ENCODE results near the gene CCDC7. TPM values are rescaled to one million over a fixed set of nuclear protein-coding genes. Genes with fewer than 3 reads are reported as not detected.
A peak's percentile ranks its signal among the peaks of the same experiment; 100 is the strongest.

Gene CCDC7
- total and polyA plus RNA-seq, 5 experiments from 2014 or later = 8.9 to 94.5 (median 26.0) TPM

GRCh38 chr10:32854435-32854834 is 408.5 kb downstream of the CCDC7 start:
- DNase-seq = no peak
- H3K9me3 Mint-ChIP-seq = peaks cover 0 to 19% (median 2%) of the 10 kb centered on the region in 9 donors
- peaks cover 4 to 19% (median 7%) of the 10 kb centered on the region in 3 donors for H3K36me3 Mint-ChIP-seq
- no peak for ATAC-seq
- H3K4me3 Mint-ChIP-seq = no peak overlapping the region
- no peaks in the 10 kb centered on the region for H3K27me3 Mint-ChIP-seq
- H3K4me1 Mint-ChIP-seq = peaks cover 0 to 2% (median under 1%) of the 10 kb centered on the region in 4 donors
- no peak overlapping the region for H3K27ac Mint-ChIP-seq
- POLR2A ChIA-PET = no interaction called here

GRCh38 chr10:32865170-32865569 is 419.2 kb downstream of the CCDC7 start:
- Mint-ChIP-seq H3K36me3 (peaks cover 0 to 6% (median 0%) of the 10 kb centered on the region in 3 donors), H3K4me3 (no peak overlapping the region), H3K27ac (no peak overlapping the region), H3K9me3 (peaks cover 0 to 11% (median 3%) of the 10 kb centered on the region in 9 donors), H3K4me1 (no peaks in the 10 kb centered on the region), H3K27me3 (no peaks in the 10 kb centered on the region)
- no peak for DNase-seq
- POLR2A ChIA-PET = interaction anchor here (0.9 kb wide), 1 partner anchor 486 kb away, joined by 3 read pairs; no protein-coding TSS in a partner anchor
- ATAC-seq = no peak

GRCh38 chr10:32877915-32878314 is 432.0 kb downstream of the CCDC7 start:
- DNase-seq (no peak), ATAC-seq (no peak)
- H3K4me3 Mint-ChIP-seq = no peak overlapping the region
- H3K27ac Mint-ChIP-seq = no peak overlapping the region
- no peaks in the 10 kb centered on the region for H3K4me1 Mint-ChIP-seq
- H3K36me3 Mint-ChIP-seq = peaks cover 3 to 12% (median 8%) of the 10 kb centered on the region in 3 donors
- peaks cover 0 to 11% (median 2%) of the 10 kb centered on the region in 9 donors for H3K9me3 Mint-ChIP-seq
- peaks cover 0 to 2% (median 0%) of the 10 kb centered on the region in 5 donors for H3K27me3 Mint-ChIP-seq
- POLR2A ChIA-PET = no interaction called here

GRCh38 chr10:32878646-32879045 is 432.7 kb downstream of the CCDC7 start:
- H3K36me3 Mint-ChIP-seq = peaks cover under 1 to 11% (median 3%) of the 10 kb centered on the region in 3 donors
- no peak overlapping the region for H3K4me3 Mint-ChIP-seq
- H3K27me3 Mint-ChIP-seq = peaks cover 0 to 2% (median 0%) of the 10 kb centered on the region in 5 donors
- POLR2A ChIA-PET = no interaction called here
- peaks cover 0 to 4% (median 0%) of the 10 kb centered on the region in 9 donors for H3K9me3 Mint-ChIP-seq
- no peaks in the 10 kb centered on the region for H3K4me1 Mint-ChIP-seq
- DNase-seq (no peak), ATAC-seq (no peak)
- no peak overlapping the region for H3K27ac Mint-ChIP-seq

GRCh38 chr10:32882076-32882475 is 436.1 kb downstream of the CCDC7 start:
- H3K27me3 Mint-ChIP-seq = peaks cover 0 to 2% (median 0%) of the 10 kb centered on the region in 5 donors
- no peak for ATAC-seq
- H3K4me3 Mint-ChIP-seq = no peak overlapping the region
- POLR2A ChIA-PET = no interaction called here
- no peak overlapping the region for H3K27ac Mint-ChIP-seq
- H3K36me3 Mint-ChIP-seq = peaks cover 0 to 7% (median 0%) of the 10 kb centered on the region in 3 donors
- no peaks in the 10 kb centered on the region for H3K4me1 Mint-ChIP-seq
- no peak for DNase-seq
- no peaks in the 10 kb centered on the region for H3K9me3 Mint-ChIP-seq

- DNase-seq (peak in 1 of 10 donors; percentile 53), ATAC-seq (no peak)
- Mint-ChIP-seq H3K36me3 (peaks cover 0 to 2% (median 0%) of the 10 kb centered on the region in 3 donors), H3K9me3 (no peaks in the 10 kb centered on the region), H3K4me1 (peaks cover 0 to 6% (median 5%) of the 10 kb centered on the region in 4 donors), H3K27me3 (no peaks in the 10 kb centered on the region), H3K27ac (no peak overlapping the region), H3K4me3 (no peak overlapping the region)
- POLR2A ChIA-PET = no interaction called here
Measured at GRCh38 chr10:32887481-32887880, 441.5 kb downstream of the CCDC7 start.

GRCh38 chr10:32888161-32888927 is 442.4 kb downstream of the CCDC7 start:
- Mint-ChIP-seq H3K36me3 (peaks cover 0 to 2% (median 0%) of the 10 kb centered on the region in 3 donors), H3K27me3 (no peaks in the 10 kb centered on the region), H3K27ac (no peak overlapping the region), H3K9me3 (no peaks in the 10 kb centered on the region), H3K4me3 (no peak overlapping the region), H3K4me1 (peaks cover 0 to 6% (median 5%) of the 10 kb centered on the region in 4 donors)
- DNase-seq = no peak
- POLR2A ChIA-PET = no interaction called here
- ATAC-seq = no peak

- Mint-ChIP-seq H3K4me3 (no peak overlapping the region), H3K27ac (no peak overlapping the region), H3K4me1 (peaks cover 0 to 6% (median 5%) of the 10 kb centered on the region in 4 donors), H3K9me3 (no peaks in the 10 kb centered on the region), H3K36me3 (peaks cover 0 to 2% (median 0%) of the 10 kb centered on the region in 3 donors), H3K27me3 (no peaks in the 10 kb centered on the region)
- POLR2A ChIA-PET = no interaction called here
- no peak for DNase-seq
- no peak for ATAC-seq
Measured at GRCh38 chr10:32889631-32890212, 443.8 kb downstream of the CCDC7 start.

GRCh38 chr10:32890444-32890843 is 444.5 kb downstream of the CCDC7 start:
- no peaks in the 10 kb centered on the region for H3K9me3 Mint-ChIP-seq
- H3K36me3 Mint-ChIP-seq = peaks cover 0 to 2% (median 0%) of the 10 kb centered on the region in 3 donors
- no peaks in the 10 kb centered on the region for H3K27me3 Mint-ChIP-seq
- peaks cover 0 to 6% (median 5%) of the 10 kb centered on the region in 4 donors for H3K4me1 Mint-ChIP-seq
- ATAC-seq = no peak
- no peak overlapping the region for H3K27ac Mint-ChIP-seq
- H3K4me3 Mint-ChIP-seq = no peak overlapping the region
- no peak for DNase-seq
- POLR2A ChIA-PET = no interaction called here

GRCh38 chr10:32891261-32891660 is 445.3 kb downstream of the CCDC7 start:
- no peak overlapping the region for H3K4me3 Mint-ChIP-seq
- H3K9me3 Mint-ChIP-seq = no peaks in the 10 kb centered on the region
- POLR2A ChIA-PET = no interaction called here
- no peak for DNase-seq
- H3K27me3 Mint-ChIP-seq = no peaks in the 10 kb centered on the region
- peaks cover 0 to 7% (median under 1%) of the 10 kb centered on the region in 3 donors for H3K36me3 Mint-ChIP-seq
- peaks cover 0 to 6% (median 5%) of the 10 kb centered on the region in 4 donors for H3K4me1 Mint-ChIP-seq
- no peak overlapping the region for H3K27ac Mint-ChIP-seq
- no peak for ATAC-seq

GRCh38 chr10:32893434-32893833 is 447.5 kb downstream of the CCDC7 start:
- Mint-ChIP-seq H3K36me3 (peaks cover 7 to 25% (median 15%) of the 10 kb centered on the region in 3 donors), H3K27ac (no peak overlapping the region), H3K27me3 (no peaks in the 10 kb centered on the region), H3K4me3 (no peak overlapping the region), H3K4me1 (peaks cover 3 to 6% (median 5%) of the 10 kb centered on the region in 4 donors), H3K9me3 (no peaks in the 10 kb centered on the region)
- POLR2A ChIA-PET = no interaction called here
- no peak for ATAC-seq
- DNase-seq = no peak

- POLR2A ChIA-PET = no interaction called here
- Mint-ChIP-seq H3K36me3 (peaks cover 7 to 25% (median 17%) of the 10 kb centered on the region in 3 donors), H3K27ac (no peak overlapping the region), H3K27me3 (no peaks in the 10 kb centered on the region), H3K4me3 (no peak overlapping the region), H3K9me3 (no peaks in the 10 kb centered on the region), H3K4me1 (peaks cover 3 to 6% (median 5%) of the 10 kb centered on the region in 4 donors)
- no peak for ATAC-seq
- DNase-seq = no peak
Measured at GRCh38 chr10:32893916-32894664, 448.1 kb downstream of the CCDC7 start.
